Femur (tissue), 1 donor: ENCODE data around the gene MAGI3.
"Not testable (repeated sequence)": the region's sequence is repeated elsewhere in the genome, so short reads cannot be mapped to it uniquely, and the experiment has no call there.

Experiments
- DNase-seq: peaks from one replicate; pipeline ENCODE4 v3.0.0-alpha.2; 2017

The MAGI3 gene

GRCh38 chr1:113587475-113587874 is 197.2 kb downstream of the MAGI3 start:
- no peak for DNase-seq

GRCh38 chr1:113592230-113592629 is 201.9 kb downstream of the MAGI3 start:
- no peak for DNase-seq

- DNase-seq, result no peak
These were observed 203.4 kb downstream of the MAGI3 start for GRCh38 chr1:113593550-113594297.

GRCh38 chr1:113604466-113604865 is 214.2 kb downstream of the MAGI3 start:
- not testable (repeated sequence) for DNase-seq

- no peak for DNase-seq
These were observed 214.8 kb downstream of the MAGI3 start for GRCh38 chr1:113605146-113605545.

- DNase-seq, result peak; percentile 20
These were observed 218.1 kb downstream of the MAGI3 start for GRCh38 chr1:113608399-113608798.

GRCh38 chr1:113610372-113610771 is 220.1 kb downstream of the MAGI3 start:
- no peak for DNase-seq

GRCh38 chr1:113615425-113615824 is 225.1 kb downstream of the MAGI3 start:
- DNase-seq, result no peak

GRCh38 chr1:113616156-113616555 is 225.8 kb downstream of the MAGI3 start:
- no peak for DNase-seq

GRCh38 chr1:113617438-113618141 is 227.3 kb downstream of the MAGI3 start:
- DNase-seq, result no peak

GRCh38 chr1:113628997-113629396 is 238.7 kb downstream of the MAGI3 start:
- no peak for DNase-seq

GRCh38 chr1:113630340-113631327 is 240.3 kb downstream of the MAGI3 start:
- DNase-seq, result no peak

GRCh38 chr1:113641396-113641795 is 251.1 kb downstream of the MAGI3 start:
- DNase-seq, result no peak

GRCh38 chr1:113647164-113647563 is 256.8 kb downstream of the MAGI3 start:
- DNase-seq, result no peak

- DNase-seq, result no peak
These were observed 258.2 kb downstream of the MAGI3 start for GRCh38 chr1:113648478-113648877.

- no peak for DNase-seq
These were observed 262.5 kb downstream of the MAGI3 start for GRCh38 chr1:113652771-113653170.

- no peak for DNase-seq
These were observed 263.4 kb downstream of the MAGI3 start for GRCh38 chr1:113653741-113654140.

GRCh38 chr1:113654883-113655282 is 264.6 kb downstream of the MAGI3 start:
- no peak for DNase-seq

- DNase-seq, result no peak
These were observed 266.8 kb downstream of the MAGI3 start for GRCh38 chr1:113657126-113657525.

GRCh38 chr1:113657556-113658063 is 267.3 kb downstream of the MAGI3 start:
- DNase-seq, result no peak

GRCh38 chr1:113659035-113659434 is 268.7 kb downstream of the MAGI3 start:
- DNase-seq, result no peak

GRCh38 chr1:113659556-113659955 is 269.2 kb downstream of the MAGI3 start:
- DNase-seq, result no peak

- no peak for DNase-seq
These were observed 269.8 kb downstream of the MAGI3 start for GRCh38 chr1:113660088-113660487.
